DOHH2 (cell line): ENCODE data around the gene ATP1A1.

Experiments used
- H3F3A ChIP-seq: fragments of 200-600 bp; sonication (generic), shearing (Covaris generic); 2 replicates; pipeline ENCODE4 v1.6.0; 2016; ENCODE audit warnings: antibody characterized with exemption, mild to moderate bottlenecking; ENCODE audit not compliant: control insufficient read depth, insufficient read depth
- H3K27ac ChIP-seq: fragments of 200-600 bp; sonication (generic); 2 replicates; pipeline ENCODE4 v1.5.1; 2014; ENCODE audit warnings: low read depth, mild to moderate bottlenecking, low read length, moderate library complexity
- H3K27me3 ChIP-seq: fragments of 200-600 bp; sonication (generic); 2 replicates; pipeline ENCODE4 v1.6.1; 2014; ENCODE audit warnings: mild to moderate bottlenecking, low read length, mixed read lengths; ENCODE audit not compliant: control insufficient read depth
- H3K36me3 ChIP-seq: fragments of 200-600 bp; sonication (generic); 2 replicates; pipeline ENCODE4 v1.6.1; 2014; ENCODE audit warnings: mild to moderate bottlenecking, low read length, moderate library complexity, mixed read lengths; ENCODE audit not compliant: control insufficient read depth
- H3K4me1 ChIP-seq: fragments of 200-600 bp; sonication (generic); 2 replicates; pipeline ENCODE4 v1.6.1; 2014; ENCODE audit warnings: mild to moderate bottlenecking, low read length, mixed read lengths; ENCODE audit not compliant: control insufficient read depth
- H3K4me2 ChIP-seq: fragments of 200-600 bp; sonication (generic); 2 replicates; pipeline ENCODE4 v1.6.0; 2014; ENCODE audit warnings: mild to moderate bottlenecking, low read length, moderate library complexity
- H3K4me3 ChIP-seq: fragments of 200-600 bp; sonication (generic); 2 replicates; pipeline ENCODE4 v1.5.1; 2014; ENCODE audit warnings: mild to moderate bottlenecking, low read length, mixed read lengths
- H3K79me2 ChIP-seq: fragments of 200-600 bp; sonication (generic); 2 replicates; pipeline ENCODE4 v1.6.1; 2014; ENCODE audit warnings: mild to moderate bottlenecking, low read length, mixed read lengths; ENCODE audit not compliant: control insufficient read depth
- H3K9me2 ChIP-seq: fragments of 200-600 bp; sonication (generic); replicated peaks from 2 replicates; pipeline ENCODE4 v1.6.1; 2014; ENCODE audit warnings: mild to moderate bottlenecking, low read length, mixed read lengths; ENCODE audit not compliant: control insufficient read depth
- H3K9me3 ChIP-seq: fragments of 200-600 bp; sonication (generic); 2 replicates; pipeline ENCODE4 v1.6.1; 2014; ENCODE audit warnings: antibody characterized with exemption, low read length, mixed read lengths; ENCODE audit not compliant: control insufficient read depth, insufficient read depth
- H4K20me1 ChIP-seq: fragments of 200-600 bp; sonication (generic); 2 replicates; pipeline ENCODE4 v1.6.0; 2014; ENCODE audit warnings: low read depth, mild to moderate bottlenecking, antibody characterized with exemption, low read length, moderate library complexity; ENCODE audit not compliant: control insufficient read depth, insufficient read depth
- CTCF ChIP-seq: fragments of 200-600 bp; sonication (generic); IDR thresholded peaks from one replicate; pipeline ENCODE4 v1.5.1; 2014; ENCODE audit warnings: antibody characterized with exemption, mild to moderate bottlenecking, low read depth, low read length; ENCODE audit not compliant: poor library complexity, severe bottlenecking
- EZH2phosphoT487 ChIP-seq: fragments of 200-600 bp; sonication (generic); IDR thresholded peaks from 2 replicates; pipeline ENCODE4 v1.6.1; 2017; ENCODE audit warnings: borderline replicate concordance, mild to moderate bottlenecking, antibody characterized with exemption, low read length, moderate library complexity, mixed read lengths

The ATP1A1 gene

DNA sequence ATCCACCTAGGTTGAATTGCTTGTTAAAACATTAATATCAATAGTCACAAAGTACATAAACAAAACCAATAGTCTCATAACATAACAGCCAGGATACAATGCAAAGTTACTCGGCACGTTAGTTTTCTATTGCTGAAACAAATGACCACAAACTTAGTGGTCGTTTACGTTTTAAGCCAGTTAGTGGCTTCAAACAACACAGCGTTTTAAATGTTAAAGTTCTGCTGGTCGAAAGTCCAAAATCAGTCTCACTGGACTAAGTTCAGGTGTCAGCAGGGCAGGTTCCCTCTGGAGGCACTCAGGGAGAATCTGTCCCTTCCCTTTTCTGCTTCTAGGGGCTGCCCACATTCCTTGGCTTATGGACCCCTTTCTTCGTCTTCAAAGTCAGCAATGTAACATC lies 35.6 kb upstream of the ATP1A1 start:
- Histone ChIP-seq H4K20me1 (no peaks in the 10 kb centered on the region), H3K9me3 (no peaks in the 10 kb centered on the region), H3K4me2 (no peak overlapping the region), H3K79me2 (no peaks in the 10 kb centered on the region), H3F3A (no peaks in the 10 kb centered on the region), H3K27me3 (no peaks in the 10 kb centered on the region), H3K4me1 (peaks cover 27% of the 10 kb centered on the region), H3K36me3 (no peaks in the 10 kb centered on the region), H3K27ac (no peak overlapping the region), H3K4me3 (no peak overlapping the region), H3K9me2 (no peaks in the 10 kb centered on the region)
- TF ChIP-seq CTCF (no peak), EZH2phosphoT487 (no peak)

GRCh38 chr1:116338400-116338799 lies 34.6 kb upstream of the ATP1A1 start:
- Histone ChIP-seq H3K9me2 (no peaks in the 10 kb centered on the region), H3K9me3 (no peaks in the 10 kb centered on the region), H3K36me3 (no peaks in the 10 kb centered on the region), H3K79me2 (no peaks in the 10 kb centered on the region), H3K4me1 (peaks cover 17% of the 10 kb centered on the region), H3K27ac (no peak overlapping the region), H3K4me3 (no peak overlapping the region), H4K20me1 (no peaks in the 10 kb centered on the region), H3K27me3 (no peaks in the 10 kb centered on the region), H3K4me2 (no peak overlapping the region), H3F3A (no peaks in the 10 kb centered on the region)
- TF ChIP-seq EZH2phosphoT487: no peak
- TF ChIP-seq CTCF: no peak

DNA sequence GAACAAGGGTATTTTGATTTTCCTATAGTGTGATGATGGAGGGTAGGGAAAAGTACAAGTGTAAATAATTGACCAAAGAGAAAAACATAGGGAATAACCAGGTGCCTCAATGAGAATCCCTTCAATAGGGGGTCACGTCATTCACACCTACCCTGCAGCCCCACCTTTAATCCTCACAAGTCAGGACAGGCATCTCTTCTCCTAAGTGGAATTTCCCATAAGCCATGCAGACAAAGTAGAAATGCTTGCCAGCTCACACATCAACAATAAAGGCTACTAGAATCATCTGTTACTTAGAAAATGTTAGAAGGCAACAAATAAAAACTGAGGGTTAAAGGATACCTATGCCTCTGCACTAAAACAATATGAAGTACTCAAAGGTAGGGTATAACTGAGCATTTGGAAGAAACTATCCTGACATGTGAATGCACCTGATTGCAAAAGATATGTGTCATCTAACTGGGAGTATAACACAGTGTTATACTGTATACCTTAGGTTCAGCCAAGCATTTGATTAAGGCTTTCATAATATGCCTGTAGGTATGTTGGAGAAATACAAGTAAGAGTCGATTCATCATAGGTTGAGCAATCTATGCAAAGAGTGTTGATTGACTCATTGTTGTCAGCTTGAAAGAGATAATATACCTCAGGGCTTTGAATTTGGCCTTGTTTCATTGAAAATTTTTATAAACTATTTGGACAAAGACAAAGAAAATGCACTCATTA lies 32.4 kb upstream of the ATP1A1 start:
- Histone ChIP-seq H3K4me2 (no peak overlapping the region), H3K27me3 (no peaks in the 10 kb centered on the region), H3K4me3 (no peak overlapping the region), H3K9me2 (no peaks in the 10 kb centered on the region), H3F3A (no peaks in the 10 kb centered on the region), H4K20me1 (no peaks in the 10 kb centered on the region), H3K27ac (no peak overlapping the region), H3K36me3 (no peaks in the 10 kb centered on the region), H3K79me2 (no peaks in the 10 kb centered on the region), H3K9me3 (no peaks in the 10 kb centered on the region), H3K4me1 (peaks cover 3% of the 10 kb centered on the region; the same call in 1 of the 2 replicates)
- no peak for TF ChIP-seq EZH2phosphoT487
- TF ChIP-seq CTCF: no peak
